Erythroblast (primary cell): ENCODE data around the gene KCTD11.

Source experiments
- DNase-seq, 2 experiments: peaks; one replicate each; lab custom pipeline; 2025; lab: John Stamatoyannopoulos, UW
- GATA1 ChIP-seq: IDR thresholded peaks from 2 replicates; pipeline ENCODE4 v1.6.1; 2011; ENCODE audit warnings: low read depth, mild to moderate bottlenecking, control low read depth, low read length, moderate library complexity
- POLR2A ChIP-seq: IDR thresholded peaks from 2 replicates; pipeline ENCODE4 v1.6.1; 2011; ENCODE audit warnings: mild to moderate bottlenecking, low read length

KCTD11 gene

GRCh38 chr17:7314719-7315569 is 37.0 kb upstream of the KCTD11 start, which contains the start of gene GPS2:
Gene GPS2 (minus strand): TSS chr17:7315360. CDS start chr17:7315052, 308 bp downstream.
- TF ChIP-seq GATA1 (no peak), POLR2A (peak; percentile 68)
- DNase-seq: peak; percentile 92 to 95

- no peak for TF ChIP-seq GATA1
- peak; percentile 34 for TF ChIP-seq POLR2A
- no peak for DNase-seq
Observed at GRCh38 chr17:7315570-7316235, 36.3 kb upstream of the KCTD11 start.

GRCh38 chr17:7317161-7317803 is 34.7 kb upstream of the KCTD11 start:
- TF ChIP-seq POLR2A (no peak), GATA1 (no peak)
- DNase-seq: no peak

- DNase-seq: no peak
- TF ChIP-seq POLR2A (no peak), GATA1 (no peak)
Observed at GRCh38 chr17:7318121-7318860, 33.7 kb upstream of the KCTD11 start.

GRCh38 chr17:7321466-7321865 is 30.5 kb upstream of the KCTD11 start:
- TF ChIP-seq POLR2A: no peak
- TF ChIP-seq GATA1: no peak
- DNase-seq: no peak

GRCh38 chr17:7322520-7323194 is 29.3 kb upstream of the KCTD11 start:
- DNase-seq: no peak

GRCh38 chr17:7323731-7324437 is 28.1 kb upstream of the KCTD11 start:
- DNase-seq: peak in 1 of 2 experiments; percentile 75
- TF ChIP-seq POLR2A: no peak
- no peak for TF ChIP-seq GATA1

More at GRCh38 chr17:7322520-7323194, 29.3 kb upstream of the KCTD11 start:
- TF ChIP-seq GATA1 (no peak), POLR2A (no peak)

GRCh38 chr17:7324438-7324779 is 27.6 kb upstream of the KCTD11 start:
- TF ChIP-seq GATA1 (no peak), POLR2A (no peak)
- DNase-seq: no peak

GRCh38 chr17:7325031-7325528 is 26.9 kb upstream of the KCTD11 start:
- DNase-seq: no peak
- no peak for TF ChIP-seq POLR2A
- no peak for TF ChIP-seq GATA1

- TF ChIP-seq POLR2A (no peak), GATA1 (no peak)
- no peak for DNase-seq
Observed at GRCh38 chr17:7326186-7326585, 25.8 kb upstream of the KCTD11 start.

- DNase-seq: no peak
- no peak for TF ChIP-seq GATA1
- no peak for TF ChIP-seq POLR2A
Observed at GRCh38 chr17:7327056-7327455, 24.9 kb upstream of the KCTD11 start.

- DNase-seq: no peak
- no peak for TF ChIP-seq POLR2A
- no peak for TF ChIP-seq GATA1
Observed at GRCh38 chr17:7327501-7327900, 24.5 kb upstream of the KCTD11 start.
